Measurements from ENCODE around the gene MIOS.
"Not testable (repeated sequence)": the region's sequence is repeated elsewhere in the genome, so short reads cannot be mapped to it uniquely, and the experiment has no call there.

MIOS gene

GRCh38 chr7:7640221-7641128, 73.8 kb downstream of the MIOS start, which contains the start of gene UMAD1:
TSS of gene UMAD1 (plus strand) at chr7:7640752. CDS start at chr7:7673372, 32,620 bp downstream.
- DNase-seq (ENCODE audit: extremely low spot score, insufficient read length, low read depth) (peak; percentile 85), FAIRE-seq (peak; percentile 100)

- peak; percentile 45 for FAIRE-seq
- DNase-seq (ENCODE audit: extremely low spot score, insufficient read length, low read depth): no peak
Observed at GRCh38 chr7:7641129-7641663, 74.5 kb downstream of the MIOS start.

GRCh38 chr7:7642081-7642480, 75.4 kb downstream of the MIOS start:
- FAIRE-seq (no peak), DNase-seq (ENCODE audit: extremely low spot score, insufficient read length, low read depth) (no peak)

GRCh38 chr7:7647495-7648036, 80.9 kb downstream of the MIOS start:
- no peak for DNase-seq (ENCODE audit: extremely low spot score, insufficient read length, low read depth)
- FAIRE-seq: no peak

GRCh38 chr7:7650682-7651206, 84.1 kb downstream of the MIOS start:
- no peak for DNase-seq (ENCODE audit: extremely low spot score, insufficient read length, low read depth)
- FAIRE-seq: no peak

GRCh38 chr7:7651479-7651878, 84.8 kb downstream of the MIOS start:
- FAIRE-seq: no peak
- no peak for DNase-seq (ENCODE audit: extremely low spot score, insufficient read length, low read depth)

GRCh38 chr7:7652798-7653540, 86.3 kb downstream of the MIOS start:
- no peak for DNase-seq (ENCODE audit: extremely low spot score, insufficient read length, low read depth)
- no peak for FAIRE-seq

- peak; percentile 67 for FAIRE-seq
- no peak for DNase-seq (ENCODE audit: extremely low spot score, insufficient read length, low read depth)
Observed at GRCh38 chr7:7653593-7654187, 87.0 kb downstream of the MIOS start.

GRCh38 chr7:7654964-7655715, 88.5 kb downstream of the MIOS start:
- FAIRE-seq: no peak
- DNase-seq (ENCODE audit: extremely low spot score, insufficient read length, low read depth): no peak

- FAIRE-seq; DNase-seq (ENCODE audit: extremely low spot score, insufficient read length, low read depth): not testable (repeated sequence)
Observed at GRCh38 chr7:7656459-7656858, 89.8 kb downstream of the MIOS start.

All from GM18507 (cell line).